ENCODE data around the gene RNF126. TPM values are rescaled to one million over a fixed set of nuclear protein-coding genes. Genes with fewer than 3 reads are reported as not detected.

The RNF126 gene
- total RNA-seq, 1 experiment from 2014 or later, result 61.2 TPM

DNA sequence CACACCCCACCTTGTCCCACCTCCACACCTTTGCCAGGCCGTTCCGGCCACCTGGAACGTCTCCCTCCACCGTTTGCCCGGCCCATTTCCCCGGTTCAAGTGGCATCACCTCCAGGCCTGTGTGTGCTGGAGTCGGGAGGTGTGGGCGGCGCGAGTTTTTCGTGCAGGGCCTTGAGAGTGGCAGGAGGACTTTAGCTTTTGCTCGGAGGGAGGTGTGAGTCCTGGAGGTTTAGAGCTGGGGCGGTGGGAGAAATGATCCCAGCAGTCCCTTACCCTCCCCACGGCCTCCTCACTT, 41.4 kb upstream of the RNF126 start:
- ChIA-PET CTCF (no interaction called here), POLR2A (interaction anchor here (1.0 kb wide), 1 partner anchor 27 kb away, joined by 5 read pairs; no protein-coding TSS in a partner anchor)
- in situ Hi-C loops (cut with HindIII; ENCODE audit: low pct_unique_long_range_greater_than_20kb, low sequenced_read_pairs), result no loop called here
- H3K27ac ChIP-seq (ENCODE audit: low read length), result no peak overlapping the region
- no peaks in the 10 kb centered on the region for H3K9me3 ChIP-seq (ENCODE audit: control insufficient read depth, insufficient read depth, low read depth, low read length)
- TF ChIP-seq, protein P1, sequence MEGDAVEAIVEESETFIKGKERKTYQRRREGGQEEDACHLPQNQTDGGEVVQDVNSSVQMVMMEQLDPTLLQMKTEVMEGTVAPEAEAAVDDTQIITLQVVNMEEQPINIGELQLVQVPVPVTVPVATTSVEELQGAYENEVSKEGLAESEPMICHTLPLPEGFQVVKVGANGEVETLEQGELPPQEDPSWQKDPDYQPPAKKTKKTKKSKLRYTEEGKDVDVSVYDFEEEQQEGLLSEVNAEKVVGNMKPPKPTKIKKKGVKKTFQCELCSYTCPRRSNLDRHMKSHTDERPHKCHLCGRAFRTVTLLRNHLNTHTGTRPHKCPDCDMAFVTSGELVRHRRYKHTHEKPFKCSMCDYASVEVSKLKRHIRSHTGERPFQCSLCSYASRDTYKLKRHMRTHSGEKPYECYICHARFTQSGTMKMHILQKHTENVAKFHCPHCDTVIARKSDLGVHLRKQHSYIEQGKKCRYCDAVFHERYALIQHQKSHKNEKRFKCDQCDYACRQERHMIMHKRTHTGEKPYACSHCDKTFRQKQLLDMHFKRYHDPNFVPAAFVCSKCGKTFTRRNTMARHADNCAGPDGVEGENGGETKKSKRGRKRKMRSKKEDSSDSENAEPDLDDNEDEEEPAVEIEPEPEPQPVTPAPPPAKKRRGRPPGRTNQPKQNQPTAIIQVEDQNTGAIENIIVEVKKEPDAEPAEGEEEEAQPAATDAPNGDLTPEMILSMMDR (IDR thresholded peaks at IDR 0.05), result no peak
- TF ChIP-seq POLR2AphosphoS5 (IDR thresholded peaks at IDR 0.05; ENCODE audit: low read depth, low read length), result no peak
- no peak for TF ChIP-seq TCF7L2 (IDR thresholded peaks at IDR 0.05; ENCODE audit: low read depth, low read length)
- no peak for TF ChIP-seq SIN3A (IDR thresholded peaks at IDR 0.05; ENCODE audit: borderline replicate concordance, insufficient read depth, low read depth, low read length)
- TF ChIP-seq, protein P2, sequence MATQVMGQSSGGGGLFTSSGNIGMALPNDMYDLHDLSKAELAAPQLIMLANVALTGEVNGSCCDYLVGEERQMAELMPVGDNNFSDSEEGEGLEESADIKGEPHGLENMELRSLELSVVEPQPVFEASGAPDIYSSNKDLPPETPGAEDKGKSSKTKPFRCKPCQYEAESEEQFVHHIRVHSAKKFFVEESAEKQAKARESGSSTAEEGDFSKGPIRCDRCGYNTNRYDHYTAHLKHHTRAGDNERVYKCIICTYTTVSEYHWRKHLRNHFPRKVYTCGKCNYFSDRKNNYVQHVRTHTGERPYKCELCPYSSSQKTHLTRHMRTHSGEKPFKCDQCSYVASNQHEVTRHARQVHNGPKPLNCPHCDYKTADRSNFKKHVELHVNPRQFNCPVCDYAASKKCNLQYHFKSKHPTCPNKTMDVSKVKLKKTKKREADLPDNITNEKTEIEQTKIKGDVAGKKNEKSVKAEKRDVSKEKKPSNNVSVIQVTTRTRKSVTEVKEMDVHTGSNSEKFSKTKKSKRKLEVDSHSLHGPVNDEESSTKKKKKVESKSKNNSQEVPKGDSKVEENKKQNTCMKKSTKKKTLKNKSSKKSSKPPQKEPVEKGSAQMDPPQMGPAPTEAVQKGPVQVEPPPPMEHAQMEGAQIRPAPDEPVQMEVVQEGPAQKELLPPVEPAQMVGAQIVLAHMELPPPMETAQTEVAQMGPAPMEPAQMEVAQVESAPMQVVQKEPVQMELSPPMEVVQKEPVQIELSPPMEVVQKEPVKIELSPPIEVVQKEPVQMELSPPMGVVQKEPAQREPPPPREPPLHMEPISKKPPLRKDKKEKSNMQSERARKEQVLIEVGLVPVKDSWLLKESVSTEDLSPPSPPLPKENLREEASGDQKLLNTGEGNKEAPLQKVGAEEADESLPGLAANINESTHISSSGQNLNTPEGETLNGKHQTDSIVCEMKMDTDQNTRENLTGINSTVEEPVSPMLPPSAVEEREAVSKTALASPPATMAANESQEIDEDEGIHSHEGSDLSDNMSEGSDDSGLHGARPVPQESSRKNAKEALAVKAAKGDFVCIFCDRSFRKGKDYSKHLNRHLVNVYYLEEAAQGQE (IDR thresholded peaks at IDR 0.05; ENCODE audit: insufficient read depth in 1 of 2, low read depth in 2 of 2, low read length in 1 of 2), result no peak
- no TSS peak for BruUV-seq (replicated peaks)
- intact Hi-C loops (cut with micrococcal nuclease; ENCODE audit: unreplicated experiment), result no loop called here
- no peak overlapping the region for H3K4me3 ChIP-seq (ENCODE audit: low read depth in 2 of 2, low read length in 2 of 2)
- DNase-seq (ENCODE audit: low read depth, low spot score) (no peak), ATAC-seq (no peak)
- H3K4me1 ChIP-seq (ENCODE audit: control insufficient read depth, insufficient read depth, low read length), result no peaks in the 10 kb centered on the region
- H3K36me3 ChIP-seq (ENCODE audit: control insufficient read depth, insufficient read depth, low read length), result no peaks in the 10 kb centered on the region; the same call in 1 of the 2 replicates
- no peaks in the 10 kb centered on the region for H3K27me3 ChIP-seq (ENCODE audit: control insufficient read depth, insufficient read depth, low read length)

DNA sequence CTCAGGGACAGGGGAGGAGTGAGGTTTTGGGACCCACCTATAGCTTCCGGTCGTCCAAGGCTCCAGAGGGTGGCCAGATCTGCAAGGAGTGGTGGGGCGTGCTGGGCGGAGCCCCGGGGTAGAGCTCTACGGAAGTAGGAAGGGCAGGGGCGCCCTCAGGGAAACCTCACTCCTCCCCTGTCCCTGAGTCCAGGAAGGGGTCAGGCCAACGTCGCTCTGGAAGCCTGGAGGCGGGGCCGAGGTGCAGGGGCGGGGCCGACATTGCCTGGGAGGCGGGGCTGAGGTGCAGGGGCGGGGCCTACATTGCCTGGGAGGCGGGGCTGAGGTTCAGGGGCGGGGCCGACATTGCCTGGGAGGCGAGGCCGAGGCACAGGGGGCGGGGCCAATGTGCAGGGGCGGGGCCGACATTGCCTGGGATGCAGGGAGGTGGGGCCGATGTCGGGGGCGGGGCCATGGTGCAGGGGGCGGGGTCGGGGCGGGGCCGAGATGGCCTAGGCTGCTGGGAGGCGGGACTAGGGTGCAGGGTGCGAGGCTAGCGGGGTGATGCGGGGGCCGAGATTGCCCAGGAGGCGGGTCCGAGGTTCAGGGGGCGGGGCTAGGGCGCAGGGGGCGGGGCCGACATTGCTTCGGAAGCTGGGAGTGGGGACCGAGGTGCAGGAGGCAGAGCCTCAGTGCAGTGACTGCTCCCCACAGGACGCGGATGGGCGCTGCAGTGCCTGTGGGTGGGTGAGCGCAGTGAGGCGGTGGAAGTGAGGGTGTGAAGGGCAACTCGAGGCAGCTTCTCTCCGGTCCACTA, 40.8 kb upstream of the RNF126 start:
- intact Hi-C loops (cut with micrococcal nuclease; ENCODE audit: unreplicated experiment) (no loop called here), in situ Hi-C loops (cut with HindIII; ENCODE audit: low pct_unique_long_range_greater_than_20kb, low sequenced_read_pairs) (no loop called here)
- H3K36me3 ChIP-seq (ENCODE audit: control insufficient read depth, insufficient read depth, low read length), result no peaks in the 10 kb centered on the region
- BruUV-seq (replicated peaks), result no TSS peak
- H3K4me3 ChIP-seq (ENCODE audit: low read depth in 2 of 2, low read length in 2 of 2), result peak overlapping the region in 1 of 2 experiments; percentile 32; a peak in 2 of 4 replicates
- H3K27me3 ChIP-seq (ENCODE audit: control insufficient read depth, insufficient read depth, low read length), result no peaks in the 10 kb centered on the region
- H3K27ac ChIP-seq (ENCODE audit: low read length), result no peak overlapping the region
- H3K4me1 ChIP-seq (ENCODE audit: control insufficient read depth, insufficient read depth, low read length), result no peaks in the 10 kb centered on the region
- DNase-seq (ENCODE audit: low read depth, low spot score), result no peak
- peak; percentile 81 for ATAC-seq
- CTCF ChIA-PET, result no interaction called here
- no peak for TF ChIP-seq POLR2AphosphoS5 (IDR thresholded peaks at IDR 0.05; ENCODE audit: low read depth, low read length)
- TF ChIP-seq, protein P1 (IDR thresholded peaks at IDR 0.05), result no peak
- no peak for TF ChIP-seq TCF7L2 (IDR thresholded peaks at IDR 0.05; ENCODE audit: low read depth, low read length)
- no peak for TF ChIP-seq SIN3A (IDR thresholded peaks at IDR 0.05; ENCODE audit: borderline replicate concordance, insufficient read depth, low read depth, low read length)
- H3K9me3 ChIP-seq (ENCODE audit: control insufficient read depth, insufficient read depth, low read depth, low read length), result no peaks in the 10 kb centered on the region
- POLR2A ChIA-PET, result interaction anchor here (0.8 to 1.0 kb wide), 2 partner anchors 27 to 204 kb away, joined by 5 to 10 read pairs; no protein-coding TSS in a partner anchor

All from Panc1 (cell line).